ENCODE measurements around the gene OXLD1.

Gene OXLD1
- 16.3 to 38.6 reads per million in 2 experiments for total RNA-seq

- DNase-seq (ENCODE audit: low read depth), result peak; percentile 89
Measured at GRCh38 chr17:81666342-81667191, at the start of gene OXLD1, which contains the start of gene CCDC137. OXLD1 (minus strand) TSS chr17:81666605; CDS start chr17:81666577, 28 bp downstream. CCDC137 (plus strand) TSS chr17:81666737; CDS start chr17:81666767, 30 bp downstream.

- DNase-seq (ENCODE audit: low read depth), result no peak
Measured at GRCh38 chr17:81715107-81715871, 48.9 kb upstream of the OXLD1 start.

GRCh38 chr17:81714412-81715106, 48.2 kb upstream of the OXLD1 start:
- DNase-seq (ENCODE audit: low read depth), result no peak

GRCh38 chr17:81713556-81714411, 47.4 kb upstream of the OXLD1 start:
- no peak for DNase-seq (ENCODE audit: low read depth)

GRCh38 chr17:81713004-81713555, 46.7 kb upstream of the OXLD1 start:
- DNase-seq (ENCODE audit: low read depth), result no peak

GRCh38 chr17:81712468-81713003, 46.1 kb upstream of the OXLD1 start:
- no peak for DNase-seq (ENCODE audit: low read depth)

GRCh38 chr17:81711814-81712467, 45.5 kb upstream of the OXLD1 start, which contains the start of gene SLC25A10:
SLC25A10 (plus strand) TSS chr17:81712284; CDS start chr17:81712427, 143 bp downstream.
- peak; percentile 64 for DNase-seq (ENCODE audit: low read depth)

GRCh38 chr17:81710514-81711308, 44.3 kb upstream of the OXLD1 start:
- DNase-seq (ENCODE audit: low read depth), result no peak

GRCh38 chr17:81708739-81709185, 42.4 kb upstream of the OXLD1 start:
- no peak for DNase-seq (ENCODE audit: low read depth)

- no peak for DNase-seq (ENCODE audit: low read depth)
Measured at GRCh38 chr17:81707725-81708646, 41.6 kb upstream of the OXLD1 start.

GRCh38 chr17:81706757-81707624, 40.6 kb upstream of the OXLD1 start:
- no peak for DNase-seq (ENCODE audit: low read depth)

GRCh38 chr17:81706232-81706611, 39.8 kb upstream of the OXLD1 start:
- no peak for DNase-seq (ENCODE audit: low read depth)

- DNase-seq (ENCODE audit: low read depth), result no peak
Measured at GRCh38 chr17:81705518-81706231, 39.3 kb upstream of the OXLD1 start.

GRCh38 chr17:81703747-81704654, 37.6 kb upstream of the OXLD1 start:
- no peak for DNase-seq (ENCODE audit: low read depth)

Measured in T follicular helper cell (primary cell).